ENCODE measurements around the gene LRRC43. TPM values are rescaled to one million over a fixed set of nuclear protein-coding genes. Genes with fewer than 3 reads are reported as not detected.

The LRRC43 gene
- total RNA-seq, 2 experiments from 2014 or later, result 0.67 TPM; not detected in 1

GRCh38 chr12:122203301-122204166, 20.6 kb downstream of the LRRC43 start, which contains the start of gene B3GNT4:
Gene B3GNT4, plus strand, starts transcription at chr12:122203709. Its CDS starts 910 bp downstream, at chr12:122204619.
- CTCF ChIA-PET, result interaction anchor here (0.9 to 1.6 kb wide), 4 partner anchors 12 to 63 kb away, joined by 3 to 5 read pairs (median 4); no protein-coding TSS in a partner anchor
- Mint-ChIP-seq H3K4me3 (peak within 1 kb of the TSS; percentile 71), H3K27me3 (peaks cover 42% of the 10 kb centered on the region), H3K4me1 (peaks cover 10% of the 10 kb centered on the region), H3K36me3 (peaks cover 5% of the 10 kb centered on the region), H3K9me3 (ENCODE audit: low read depth) (no peaks in the 10 kb centered on the region), H3K27ac (no peak within 1 kb of the TSS)
- ATAC-seq (peak; percentile 83), DNase-seq (peak; percentile 70)

GRCh38 chr12:122204167-122205052, 21.5 kb downstream of the LRRC43 start:
- peak; percentile 6 for ATAC-seq
- Mint-ChIP-seq H3K4me3 (peak overlapping the region; percentile 27), H3K27ac (no peak overlapping the region), H3K27me3 (peaks cover 42% of the 10 kb centered on the region), H3K36me3 (peaks cover 7% of the 10 kb centered on the region), H3K4me1 (peaks cover 10% of the 10 kb centered on the region), H3K9me3 (ENCODE audit: low read depth) (no peaks in the 10 kb centered on the region)
- CTCF ChIA-PET, result interaction anchor here (0.5 to 1.6 kb wide), 8 partner anchors 11 to 286 kb away, joined by 3 to 5 read pairs (median 3); partner anchors contain the start of gene CFAP251
- no peak for DNase-seq

- Mint-ChIP-seq H3K27me3 (peaks cover 34% of the 10 kb centered on the region), H3K27ac (no peak overlapping the region), H3K9me3 (ENCODE audit: low read depth) (no peaks in the 10 kb centered on the region), H3K36me3 (peaks cover 14% of the 10 kb centered on the region), H3K4me1 (peaks cover 10% of the 10 kb centered on the region), H3K4me3 (peak overlapping the region; percentile 27)
- ATAC-seq (no peak), DNase-seq (no peak)
- CTCF ChIA-PET, result interaction anchor here (0.7 to 1.2 kb wide), 6 partner anchors 15 to 287 kb away, joined by 3 to 4 read pairs (median 3); partner anchors contain the start of gene CFAP251
Measured at GRCh38 chr12:122205053-122205925, 22.4 kb downstream of the LRRC43 start.

- H3K36me3 Mint-ChIP-seq, result peaks cover 16% of the 10 kb centered on the region
- no peak overlapping the region for H3K27ac Mint-ChIP-seq
- no peaks in the 10 kb centered on the region for H3K9me3 Mint-ChIP-seq (ENCODE audit: low read depth)
- H3K27me3 Mint-ChIP-seq, result peaks cover 31% of the 10 kb centered on the region
- H3K4me3 Mint-ChIP-seq, result no peak overlapping the region
- peaks cover 10% of the 10 kb centered on the region for H3K4me1 Mint-ChIP-seq
- no peak for ATAC-seq
- CTCF ChIA-PET, result interaction anchor here (1.2 kb wide), 1 partner anchor 82 kb away, joined by 3 read pairs; no protein-coding TSS in a partner anchor
- no peak for DNase-seq
Measured at GRCh38 chr12:122206111-122206881, 23.4 kb downstream of the LRRC43 start.

GRCh38 chr12:122206976-122207375, 24.1 kb downstream of the LRRC43 start:
- ATAC-seq, result no peak
- CTCF ChIA-PET, result no interaction called here
- Mint-ChIP-seq H3K27me3 (peaks cover 27% of the 10 kb centered on the region), H3K4me1 (peaks cover 10% of the 10 kb centered on the region), H3K36me3 (peaks cover 22% of the 10 kb centered on the region), H3K9me3 (ENCODE audit: low read depth) (no peaks in the 10 kb centered on the region), H3K4me3 (no peak overlapping the region), H3K27ac (no peak overlapping the region)
- no peak for DNase-seq

GRCh38 chr12:122207391-122207790, 24.5 kb downstream of the LRRC43 start:
- CTCF ChIA-PET, result interaction anchor here (0.5 kb wide), 1 partner anchor 156 kb away, joined by 3 read pairs; no protein-coding TSS in a partner anchor
- Mint-ChIP-seq H3K27ac (no peak overlapping the region), H3K4me1 (peaks cover 10% of the 10 kb centered on the region), H3K4me3 (no peak overlapping the region), H3K27me3 (peaks cover 26% of the 10 kb centered on the region), H3K36me3 (peaks cover 25% of the 10 kb centered on the region), H3K9me3 (ENCODE audit: low read depth) (no peaks in the 10 kb centered on the region)
- DNase-seq (no peak), ATAC-seq (no peak)

GRCh38 chr12:122208073-122208820, 25.3 kb downstream of the LRRC43 start:
- Mint-ChIP-seq H3K4me3 (no peak overlapping the region), H3K27ac (no peak overlapping the region)
- CTCF ChIA-PET, result interaction anchor here (0.5 kb wide), 1 partner anchor 157 kb away, joined by 3 read pairs; no protein-coding TSS in a partner anchor

GRCh38 chr12:122215771-122216170, 32.8 kb downstream of the LRRC43 start:
- no peak overlapping the region for H3K4me3 Mint-ChIP-seq
- no peaks in the 10 kb centered on the region for H3K9me3 Mint-ChIP-seq (ENCODE audit: low read depth)
- CTCF ChIA-PET, result interaction anchor here (0.5 to 2.2 kb wide), 6 partner anchors 12 to 83 kb away, joined by 3 to 5 read pairs (median 4); partner anchors contain the start of gene B3GNT4
- H3K4me1 Mint-ChIP-seq, result peaks cover 4% of the 10 kb centered on the region
- H3K27me3 Mint-ChIP-seq, result no peaks in the 10 kb centered on the region
- DNase-seq, result no peak
- peaks cover 56% of the 10 kb centered on the region for H3K36me3 Mint-ChIP-seq
- no peak overlapping the region for H3K27ac Mint-ChIP-seq
- ATAC-seq, result no peak

More at GRCh38 chr12:122208073-122208820, 25.3 kb downstream of the LRRC43 start:
- Mint-ChIP-seq H3K36me3 (peaks cover 27% of the 10 kb centered on the region), H3K27me3 (peaks cover 18% of the 10 kb centered on the region), H3K4me1 (peaks cover 7% of the 10 kb centered on the region), H3K9me3 (ENCODE audit: low read depth) (no peaks in the 10 kb centered on the region)
- ATAC-seq, result no peak
- no peak for DNase-seq

GRCh38 chr12:122216445-122216844, 33.5 kb downstream of the LRRC43 start:
- no peak overlapping the region for H3K4me3 Mint-ChIP-seq
- H3K4me1 Mint-ChIP-seq, result peaks cover 8% of the 10 kb centered on the region
- DNase-seq, result no peak
- ATAC-seq, result no peak
- H3K27ac Mint-ChIP-seq, result no peak overlapping the region
- CTCF ChIA-PET, result interaction anchor here (0.5 to 2.2 kb wide), 5 partner anchors 13 to 93 kb away, joined by 3 to 5 read pairs (median 5); partner anchors contain the start of gene B3GNT4
- peaks cover 56% of the 10 kb centered on the region for H3K36me3 Mint-ChIP-seq
- H3K27me3 Mint-ChIP-seq, result no peaks in the 10 kb centered on the region
- H3K9me3 Mint-ChIP-seq (ENCODE audit: low read depth), result no peaks in the 10 kb centered on the region

GRCh38 chr12:122225683-122226365, 42.9 kb downstream of the LRRC43 start, which contains the start of gene DIABLO:
Gene DIABLO, minus strand, starts transcription at chr12:122226052. Its CDS starts 38 bp downstream, at chr12:122226014.
- ATAC-seq, result peak; percentile 91

More at GRCh38 chr12:122225683-122226365, 42.9 kb downstream of the LRRC43 start, which contains the start of gene DIABLO:
- Mint-ChIP-seq H3K4me1 (peaks cover 45% of the 10 kb centered on the region), H3K27ac (peak within 1 kb of the TSS; percentile 91), H3K9me3 (ENCODE audit: low read depth) (no peaks in the 10 kb centered on the region), H3K36me3 (peaks cover 17% of the 10 kb centered on the region), H3K27me3 (no peaks in the 10 kb centered on the region), H3K4me3 (peak within 1 kb of the TSS; percentile 85)
- DNase-seq, result peak; percentile 100
- CTCF ChIA-PET, result interaction anchor here (0.6 to 3.6 kb wide), 10 partner anchors 12 to 246 kb away, joined by 3 to 34 read pairs (median 4); partner anchors contain the start of gene VPS33A

Data from activated CD8-positive, alpha-beta memory T cell treated with anti-CD3 and anti-CD28 coated beads, Interleukin-2, amount 10 ng/mL, durations not matched to agents 7 days and 5 days (primary cell).